GM12874 (cell line): ENCODE data around the gene GOLGA5.

ENCODE experiments used
- TF ChIP-seq, protein P1 (sequence below): IDR thresholded peaks from 2 replicates; pipeline ENCODE4 v1.5.1; 2011; ENCODE audit warnings: low read depth, mild to moderate bottlenecking, control low read depth, low read length, moderate library complexity; ENCODE audit not compliant: insufficient read depth

GOLGA5 gene

GRCh38 chr14:92774572-92774971 lies 19.5 kb upstream of the GOLGA5 start:
- TF ChIP-seq, protein P1, sequence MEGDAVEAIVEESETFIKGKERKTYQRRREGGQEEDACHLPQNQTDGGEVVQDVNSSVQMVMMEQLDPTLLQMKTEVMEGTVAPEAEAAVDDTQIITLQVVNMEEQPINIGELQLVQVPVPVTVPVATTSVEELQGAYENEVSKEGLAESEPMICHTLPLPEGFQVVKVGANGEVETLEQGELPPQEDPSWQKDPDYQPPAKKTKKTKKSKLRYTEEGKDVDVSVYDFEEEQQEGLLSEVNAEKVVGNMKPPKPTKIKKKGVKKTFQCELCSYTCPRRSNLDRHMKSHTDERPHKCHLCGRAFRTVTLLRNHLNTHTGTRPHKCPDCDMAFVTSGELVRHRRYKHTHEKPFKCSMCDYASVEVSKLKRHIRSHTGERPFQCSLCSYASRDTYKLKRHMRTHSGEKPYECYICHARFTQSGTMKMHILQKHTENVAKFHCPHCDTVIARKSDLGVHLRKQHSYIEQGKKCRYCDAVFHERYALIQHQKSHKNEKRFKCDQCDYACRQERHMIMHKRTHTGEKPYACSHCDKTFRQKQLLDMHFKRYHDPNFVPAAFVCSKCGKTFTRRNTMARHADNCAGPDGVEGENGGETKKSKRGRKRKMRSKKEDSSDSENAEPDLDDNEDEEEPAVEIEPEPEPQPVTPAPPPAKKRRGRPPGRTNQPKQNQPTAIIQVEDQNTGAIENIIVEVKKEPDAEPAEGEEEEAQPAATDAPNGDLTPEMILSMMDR, result no peak

DNA sequence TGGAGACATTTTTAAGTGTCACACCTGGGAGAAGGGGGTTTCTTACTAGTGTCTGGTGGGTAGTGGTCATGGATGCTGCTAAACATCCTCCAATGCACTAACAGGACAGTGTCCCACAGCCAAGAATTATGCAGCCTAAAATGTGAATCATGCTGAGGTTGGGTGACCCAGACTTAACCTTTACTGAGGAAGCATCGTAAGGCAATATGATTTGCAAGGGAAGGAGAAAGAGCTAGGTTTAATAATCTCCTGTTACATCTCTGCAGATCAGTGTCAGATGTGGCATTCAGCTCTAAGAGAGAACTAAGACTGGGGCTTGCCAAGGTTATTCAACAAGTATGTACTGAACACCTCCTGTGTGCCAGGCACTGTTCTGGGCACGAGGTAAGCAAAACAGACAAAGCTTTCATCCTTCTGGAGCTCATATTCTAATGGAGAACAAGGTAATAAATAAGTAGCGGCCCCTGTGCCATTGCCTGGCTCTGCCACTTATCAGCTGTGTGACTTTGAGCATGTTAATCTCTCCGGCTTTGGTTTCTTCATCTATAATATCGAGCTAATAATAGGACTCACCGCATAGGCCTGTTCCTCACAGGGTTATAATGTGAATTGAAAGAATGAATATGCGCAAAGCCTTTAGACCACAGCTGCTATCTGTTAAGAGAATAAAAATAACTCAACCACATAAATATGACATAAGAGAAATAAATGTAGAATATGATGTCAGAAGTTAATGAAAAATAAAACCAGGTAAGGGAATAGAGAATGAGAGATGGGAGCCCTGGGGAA lies 13.5 kb upstream of the GOLGA5 start:
- TF ChIP-seq, protein P1, result no peak

- TF ChIP-seq, protein P1, result no peak
Observed at GRCh38 chr14:92781350-92781749, 12.8 kb upstream of the GOLGA5 start.

DNA sequence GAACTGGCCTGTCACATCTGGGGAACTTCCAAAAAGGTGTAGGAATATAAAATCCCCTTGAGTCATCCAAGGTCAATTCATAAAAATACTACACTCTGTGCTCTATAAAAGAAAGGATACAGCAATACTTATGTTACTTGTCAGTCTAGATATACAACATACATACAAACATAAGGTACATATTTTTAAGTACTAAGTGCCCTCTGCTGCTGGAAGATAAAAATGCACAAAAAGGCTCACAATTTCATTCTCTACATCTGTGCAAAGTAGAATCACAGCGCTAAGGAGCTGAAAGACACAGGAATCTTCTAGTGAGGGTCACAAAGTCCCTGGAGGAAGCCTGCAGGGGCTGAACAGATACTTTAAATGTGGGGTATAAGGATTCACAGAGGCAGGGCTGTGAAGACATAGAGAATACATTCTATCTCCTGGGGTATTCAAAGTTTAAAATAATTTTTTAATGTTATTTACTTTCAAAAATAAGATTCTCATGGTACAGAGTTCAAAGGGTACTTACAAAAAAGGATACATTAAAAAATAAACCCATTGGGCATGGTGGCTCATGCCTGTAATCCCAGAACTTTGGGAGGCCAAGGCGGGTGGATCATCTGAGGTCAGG lies 10.2 kb upstream of the GOLGA5 start:
- TF ChIP-seq, protein P1, result peak; percentile 44

GRCh38 chr14:92785667-92786426 lies 8.3 kb upstream of the GOLGA5 start:
- TF ChIP-seq, protein P1, result no peak

GRCh38 chr14:92786427-92786756 lies 7.7 kb upstream of the GOLGA5 start:
- TF ChIP-seq, protein P1, result no peak

DNA sequence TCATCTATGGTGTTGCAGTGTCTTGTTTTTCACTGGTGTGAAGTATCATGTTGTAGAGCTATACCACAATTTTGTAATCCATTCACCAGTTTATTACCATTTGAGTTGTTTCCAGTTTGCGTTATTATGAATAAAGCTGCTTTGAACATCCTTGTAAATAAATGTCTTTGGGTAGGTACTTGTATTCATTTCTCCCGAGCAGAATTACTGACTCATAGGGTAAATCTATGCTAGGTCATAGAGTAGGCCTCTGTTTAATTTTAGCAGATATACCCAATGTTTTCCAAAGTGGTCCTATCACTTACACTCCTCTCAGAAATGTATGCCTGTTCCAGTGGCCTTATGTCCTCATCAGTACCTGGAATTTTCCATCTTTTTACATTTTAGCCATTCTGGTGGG lies 6.6 kb upstream of the GOLGA5 start:
- TF ChIP-seq, protein P1, result no peak
